HCT116 (cell line): ENCODE data around the gene ACER3. TPM values are rescaled to one million over a fixed set of nuclear protein-coding genes. Genes with fewer than 3 reads are reported as not detected.

Source experiments
- ATAC-seq: fragments of 200-7000 bp; cut with Tn5 transposase; 2 replicates; pipeline ENCODE4 v1.9.1; 2020; ENCODE audit warnings: mild to moderate bottlenecking, moderate library complexity
- BruUV-seq: library from RNA; stranded (reverse); fragments of 400-500 nt; replicated peaks from 2 replicates; lab custom pipeline; 2021; lab: Mats Ljungman, UMichigan
- CTCF ChIA-PET: fragments of 300-600 bp; sonication (Branson Sonifier 250); formaldehyde crosslinking; loops from one replicate; lab custom pipeline; 2021; ENCODE audit warnings: antibody characterized with exemption; lab: Charles Lee
- POLR2A ChIA-PET: fragments of 300-600, 350-600 bp; sonication (Branson Sonifier 250); formaldehyde crosslinking; loops from one replicate; lab custom pipeline; 2021; ENCODE audit warnings: antibody characterized with exemption; lab: Charles Lee
- RAD21 ChIA-PET, 2 experiments: fragments of 300-600 bp; sonication (Branson Sonifier 250); formaldehyde crosslinking; loops; one replicate each; lab custom pipeline; 2023; ENCODE audit warnings: low total read pairs in 2 of 2; ENCODE audit not compliant: uncharacterized antibody in 2 of 2, unreplicated experiment in 2 of 2, low non-redundant PET in 1 of 2; lab: Charles Lee
- DNase-seq: peaks from one replicate; pipeline ENCODE4 v3.0.0-alpha.2; 2010; ENCODE audit warnings: low read depth, low spot score
- H2AFZ ChIP-seq: fragments of 200-600 bp; shearing (Covaris generic), sonication (generic); 2 replicates; pipeline ENCODE4 v1.6.1; 2017; ENCODE audit warnings: low read depth, mixed run types, mixed read lengths, antibody characterized with exemption, low read length; ENCODE audit not compliant: poor library complexity, severe bottlenecking
- H3K27ac ChIP-seq: 2 replicates; pipeline ENCODE4 v1.5.1; 2012; ENCODE audit warnings: low read depth, low read length
- H3K27me3 ChIP-seq: fragments of 200-600 bp; sonication (generic); 2 replicates; pipeline ENCODE4 v1.6.1; 2016; ENCODE audit warnings: mixed run types, low read length, mixed read lengths; ENCODE audit not compliant: insufficient read depth
- H3K36me3 ChIP-seq, 2 experiments: fragments of 200-500 bp in 1 of 2; fragments of 200-600 bp in 1 of 2; sonication (Bioruptor generic) in 1 of 2; sonication (generic) in 1 of 2; 2 replicates each; pipeline versions ENCODE4 v1.5.1 to v1.6.1; 2014 to 2016; ENCODE audit warnings: low read length in 2 of 2, inconsistent platforms in 1 of 2, mixed read lengths in 1 of 2, mixed run types in 1 of 2; ENCODE audit not compliant: insufficient read depth in 2 of 2, control insufficient read depth in 1 of 2
- H3K4me1 ChIP-seq, 2 experiments: fragments of 200-600 bp in 1 of 2; sonication (generic) in 1 of 2; 2 replicates each; pipeline versions ENCODE4 v1.5.1 to v1.6.1; 2012 to 2017; ENCODE audit warnings: low read length in 2 of 2, inconsistent platforms in 1 of 2, mild to moderate bottlenecking in 1 of 2, mixed read lengths in 1 of 2, mixed run types in 1 of 2, moderate library complexity in 1 of 2; ENCODE audit not compliant: insufficient read depth in 2 of 2, control insufficient read depth in 1 of 2
- H3K4me2 ChIP-seq: fragments of 200-600 bp; sonication (generic); 2 replicates; pipeline ENCODE4 v1.6.1; 2017; ENCODE audit warnings: mixed run types, low read length, mixed read lengths
- H3K4me3 ChIP-seq, 2 experiments: fragments of 200-600 bp in 1 of 2; sonication (generic) in 1 of 2; replicated peaks in 1 of 2; 2 replicates each; pipeline ENCODE4 v1.5.1; 2011 to 2016; ENCODE audit warnings: low read length in 2 of 2, control low read depth in 1 of 2, low read depth in 1 of 2, mild to moderate bottlenecking in 1 of 2, mixed read lengths in 1 of 2, mixed run types in 1 of 2
- H3K79me2 ChIP-seq: fragments of 200-600 bp; sonication (generic); 2 replicates; pipeline ENCODE4 v1.6.1; 2017; ENCODE audit warnings: mild to moderate bottlenecking, mixed run types, low read length, moderate library complexity, mixed read lengths; ENCODE audit not compliant: insufficient read depth
- H3K9ac ChIP-seq: fragments of 200-600 bp; sonication (generic); 2 replicates; pipeline ENCODE4 v1.6.1; 2016; ENCODE audit warnings: low read length, mixed read lengths
- H3K9me2 ChIP-seq: fragments of 200-600 bp; sonication (generic), shearing (Covaris generic); 2 replicates; pipeline ENCODE4 v1.6.1; 2017; ENCODE audit warnings: mixed run types, mild to moderate bottlenecking, moderate library complexity; ENCODE audit not compliant: insufficient read depth
- H3K9me3 ChIP-seq, 2 experiments: fragments of 200-500 bp in 1 of 2; fragments of 200-600 bp in 1 of 2; sonication (Bioruptor generic) in 1 of 2; sonication (generic) in 1 of 2; 2 replicates each; pipeline ENCODE4 v1.6.1; 2014 to 2017; ENCODE audit warnings: low read length in 2 of 2, mixed read lengths in 2 of 2, inconsistent platforms in 1 of 2, low read depth in 1 of 2, mild to moderate bottlenecking in 1 of 2, mixed run types in 1 of 2, moderate library complexity in 1 of 2; ENCODE audit not compliant: control insufficient read depth in 1 of 2, insufficient read depth in 1 of 2
- H4K20me1 ChIP-seq: fragments of 200-600 bp; sonication (generic), shearing (Covaris generic); 2 replicates; pipeline ENCODE4 v1.6.1; 2017; ENCODE audit warnings: mixed run types, mild to moderate bottlenecking, moderate library complexity; ENCODE audit not compliant: insufficient read depth
- CBX3 ChIP-seq: IDR thresholded peaks from 2 replicates; pipeline ENCODE4 v1.6.1; 2012; ENCODE audit warnings: low read depth
- EGR1 ChIP-seq: IDR thresholded peaks from 2 replicates; pipeline ENCODE4 v1.6.1; 2012; ENCODE audit warnings: low read depth
- ELF1 ChIP-seq: IDR thresholded peaks from 2 replicates; pipeline ENCODE4 v1.6.1; 2012; ENCODE audit warnings: low read depth, borderline replicate concordance
- JUND ChIP-seq: IDR thresholded peaks from 2 replicates; pipeline ENCODE4 v1.6.1; 2012
- POLR2AphosphoS5 ChIP-seq: IDR thresholded peaks from 2 replicates; pipeline ENCODE4 v1.6.1; 2011; ENCODE audit warnings: mild to moderate bottlenecking, low read depth, low read length, moderate library complexity
- RAD21 ChIP-seq: IDR thresholded peaks from 2 replicates; pipeline ENCODE4 v1.6.1; 2012; ENCODE audit warnings: low read depth, mild to moderate bottlenecking
- SP1 ChIP-seq: IDR thresholded peaks from 2 replicates; pipeline ENCODE4 v1.6.1; 2012; ENCODE audit warnings: low read depth
- TCF7L2 ChIP-seq: IDR thresholded peaks from 2 replicates; pipeline ENCODE4 v1.7.0; 2011; ENCODE audit warnings: borderline replicate concordance, inconsistent platforms; ENCODE audit not compliant: insufficient read depth, insufficient read length; ENCODE audit errors: extremely low read depth
- YY1 ChIP-seq: IDR thresholded peaks from 2 replicates; pipeline ENCODE4 v1.6.1; 2011; ENCODE audit warnings: low read length, low read depth, moderate library complexity, mild to moderate bottlenecking; ENCODE audit not compliant: insufficient replicate concordance; ENCODE audit errors: extremely low read depth
- ZNF274 ChIP-seq: fragments of 200-500 bp; sonication (Bioruptor generic); IDR thresholded peaks from 2 replicates; pipeline ENCODE4 v1.6.1; 2014; ENCODE audit warnings: mild to moderate bottlenecking, low read depth, low read length, inconsistent platforms
- intact Hi-C: fragments of 100-400 bp; cut with micrococcal nuclease; formaldehyde crosslinking; loops from 2 replicates; pipeline ENCODE4 v1.10.0; 2022
- total RNA-seq: library from RNA; stranded (reverse); gene quantifications from one replicate; pipeline ENCODE4 v1.2.1, GENCODE V29; 2021; ENCODE audit not compliant: unreplicated experiment
- TF ChIP-seq, protein P1 (sequence below): IDR thresholded peaks from 2 replicates; pipeline ENCODE4 v1.6.1; 2012
- TF ChIP-seq, protein P2 (sequence below): IDR thresholded peaks from 2 replicates; pipeline ENCODE4 v1.6.1; 2011; ENCODE audit warnings: mild to moderate bottlenecking, low read length, moderate library complexity; ENCODE audit not compliant: insufficient replicate concordance; ENCODE audit errors: extremely low read depth
- TF ChIP-seq, protein P3 (sequence below): IDR thresholded peaks from 2 replicates; pipeline ENCODE4 v1.6.1; 2012
- TF ChIP-seq, protein P4 (sequence below), 3 experiments: fragments of 200-600 bp in 1 of 3; sonication (generic) in 1 of 3; IDR thresholded peaks in 2 of 3; conservative IDR thresholded peaks in 1 of 3; 2 replicates each; pipeline ENCODE4 v1.5.1; 2012 to 2017; ENCODE audit warnings: low read depth in 2 of 3, low read length in 2 of 3, antibody characterized with exemption in 1 of 3, borderline replicate concordance in 1 of 3, control low read depth in 1 of 3, mild to moderate bottlenecking in 1 of 3, mixed read lengths in 1 of 3, mixed run types in 1 of 3, moderate library complexity in 1 of 3; ENCODE audit not compliant: insufficient read depth in 1 of 3

The ACER3 gene
- total RNA-seq, 1 experiment from 2014 or later = 19.1 TPM

DNA sequence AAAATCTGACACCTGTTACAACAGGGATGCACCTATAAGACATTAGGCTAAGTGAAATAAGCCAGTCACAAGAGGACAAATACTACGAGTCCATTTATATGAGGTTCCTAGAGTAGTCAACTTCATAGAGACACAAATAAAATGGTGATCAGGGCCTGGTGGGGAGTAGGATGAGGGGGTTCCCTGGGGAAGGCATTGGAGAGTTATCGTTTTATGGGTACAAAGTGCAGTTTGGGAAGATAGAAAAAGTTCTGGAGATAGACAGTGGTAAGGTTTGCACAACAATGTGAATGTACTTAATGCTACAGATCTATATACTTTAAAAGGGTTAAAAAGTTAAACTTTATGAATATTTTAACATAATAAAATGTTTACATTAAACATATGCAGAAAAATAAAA, 142.1 kb downstream of the ACER3 start:
- Histone ChIP-seq H3K4me1 (no peaks in the 10 kb centered on the region), H2AFZ (no peak overlapping the region), H3K9me2 (no peaks in the 10 kb centered on the region), H3K9ac (no peak overlapping the region), H4K20me1 (no peaks in the 10 kb centered on the region), H3K4me2 (no peak overlapping the region), H3K79me2 (no peaks in the 10 kb centered on the region), H3K9me3 (no peaks in the 10 kb centered on the region), H3K36me3 (no peaks in the 10 kb centered on the region), H3K27me3 (no peaks in the 10 kb centered on the region), H3K4me3 (no peak overlapping the region), H3K27ac (no peak overlapping the region)
- intact Hi-C loops = no loop called here
- ChIA-PET CTCF (no interaction called here), POLR2A (no interaction called here), RAD21 (no interaction called here)
- DNase-seq = no peak
- ATAC-seq = no peak
- TF ChIP-seq ELF1 (no peak), JUND (no peak), SP1 (no peak), YY1 (no peak), ZNF274 (no peak), EGR1 (no peak), RAD21 (no peak), CBX3 (no peak), POLR2AphosphoS5 (no peak), TCF7L2 (no peak)
- TF ChIP-seq, protein P1, sequence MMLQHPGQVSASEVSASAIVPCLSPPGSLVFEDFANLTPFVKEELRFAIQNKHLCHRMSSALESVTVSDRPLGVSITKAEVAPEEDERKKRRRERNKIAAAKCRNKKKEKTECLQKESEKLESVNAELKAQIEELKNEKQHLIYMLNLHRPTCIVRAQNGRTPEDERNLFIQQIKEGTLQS = no peak
- TF ChIP-seq, protein P2, sequence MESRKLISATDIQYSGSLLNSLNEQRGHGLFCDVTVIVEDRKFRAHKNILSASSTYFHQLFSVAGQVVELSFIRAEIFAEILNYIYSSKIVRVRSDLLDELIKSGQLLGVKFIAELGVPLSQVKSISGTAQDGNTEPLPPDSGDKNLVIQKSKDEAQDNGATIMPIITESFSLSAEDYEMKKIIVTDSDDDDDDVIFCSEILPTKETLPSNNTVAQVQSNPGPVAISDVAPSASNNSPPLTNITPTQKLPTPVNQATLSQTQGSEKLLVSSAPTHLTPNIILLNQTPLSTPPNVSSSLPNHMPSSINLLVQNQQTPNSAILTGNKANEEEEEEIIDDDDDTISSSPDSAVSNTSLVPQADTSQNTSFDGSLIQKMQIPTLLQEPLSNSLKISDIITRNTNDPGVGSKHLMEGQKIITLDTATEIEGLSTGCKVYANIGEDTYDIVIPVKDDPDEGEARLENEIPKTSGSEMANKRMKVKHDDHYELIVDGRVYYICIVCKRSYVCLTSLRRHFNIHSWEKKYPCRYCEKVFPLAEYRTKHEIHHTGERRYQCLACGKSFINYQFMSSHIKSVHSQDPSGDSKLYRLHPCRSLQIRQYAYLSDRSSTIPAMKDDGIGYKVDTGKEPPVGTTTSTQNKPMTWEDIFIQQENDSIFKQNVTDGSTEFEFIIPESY = no peak
- TF ChIP-seq, protein P3, sequence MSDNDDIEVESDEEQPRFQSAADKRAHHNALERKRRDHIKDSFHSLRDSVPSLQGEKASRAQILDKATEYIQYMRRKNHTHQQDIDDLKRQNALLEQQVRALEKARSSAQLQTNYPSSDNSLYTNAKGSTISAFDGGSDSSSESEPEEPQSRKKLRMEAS = no peak
- TF ChIP-seq, protein P4, sequence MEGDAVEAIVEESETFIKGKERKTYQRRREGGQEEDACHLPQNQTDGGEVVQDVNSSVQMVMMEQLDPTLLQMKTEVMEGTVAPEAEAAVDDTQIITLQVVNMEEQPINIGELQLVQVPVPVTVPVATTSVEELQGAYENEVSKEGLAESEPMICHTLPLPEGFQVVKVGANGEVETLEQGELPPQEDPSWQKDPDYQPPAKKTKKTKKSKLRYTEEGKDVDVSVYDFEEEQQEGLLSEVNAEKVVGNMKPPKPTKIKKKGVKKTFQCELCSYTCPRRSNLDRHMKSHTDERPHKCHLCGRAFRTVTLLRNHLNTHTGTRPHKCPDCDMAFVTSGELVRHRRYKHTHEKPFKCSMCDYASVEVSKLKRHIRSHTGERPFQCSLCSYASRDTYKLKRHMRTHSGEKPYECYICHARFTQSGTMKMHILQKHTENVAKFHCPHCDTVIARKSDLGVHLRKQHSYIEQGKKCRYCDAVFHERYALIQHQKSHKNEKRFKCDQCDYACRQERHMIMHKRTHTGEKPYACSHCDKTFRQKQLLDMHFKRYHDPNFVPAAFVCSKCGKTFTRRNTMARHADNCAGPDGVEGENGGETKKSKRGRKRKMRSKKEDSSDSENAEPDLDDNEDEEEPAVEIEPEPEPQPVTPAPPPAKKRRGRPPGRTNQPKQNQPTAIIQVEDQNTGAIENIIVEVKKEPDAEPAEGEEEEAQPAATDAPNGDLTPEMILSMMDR (IDR thresholded peaks at IDR 0.05 in 2 of 3, conservative IDR thresholded peaks at IDR 0.05 in 1 of 3; ENCODE audit: borderline replicate concordance in 1 of 3, insufficient read depth in 1 of 3, low read depth in 2 of 3, low read length in 2 of 3) = no peak
- BruUV-seq = no TSS peak
